Liver (tissue), 3 donors: ENCODE results near the gene CFP.

Source experiments
- CTCF ChIP-seq: fragments of 150-350 bp; IDR thresholded peaks from 2 replicates; pipeline ENCODE4 v1.5.1; 2017; ENCODE audit warnings: improper control_type of control experiment, low read depth, low read length; ENCODE audit not compliant: missing input control
- FOXA1 ChIP-seq: IDR thresholded peaks from 2 replicates; pipeline ENCODE4 v1.6.1; 2016; ENCODE audit warnings: antibody characterized with exemption
- GABPA ChIP-seq, 2 donors: IDR thresholded peaks in 1 of 2; conservative IDR thresholded peaks in 1 of 2; 2 replicates each; pipeline ENCODE4 v1.6.1; 2016; ENCODE audit warnings: antibody characterized with exemption in 2 of 2, mild to moderate bottlenecking in 1 of 2, moderate library complexity in 1 of 2
- ZBTB33 ChIP-seq: IDR thresholded peaks from 2 replicates; pipeline ENCODE4 v1.6.1; 2016; ENCODE audit warnings: antibody characterized with exemption
- TF ChIP-seq, protein P1 (sequence below): IDR thresholded peaks from 2 replicates; pipeline ENCODE4 v1.6.1; 2016; ENCODE audit warnings: antibody characterized with exemption
- donor health status: healthy.
- donor health status: healthy.

GRCh38 chrX:47661539-47661938 is 31.8 kb upstream of the CFP start:
- TF ChIP-seq ZBTB33 (no peak), CTCF (no peak), FOXA1 (no peak), GABPA (IDR thresholded peaks at IDR 0.05 in 1 of 2, conservative IDR thresholded peaks at IDR 0.05 in 1 of 2) (no peak)
- TF ChIP-seq, protein P1, sequence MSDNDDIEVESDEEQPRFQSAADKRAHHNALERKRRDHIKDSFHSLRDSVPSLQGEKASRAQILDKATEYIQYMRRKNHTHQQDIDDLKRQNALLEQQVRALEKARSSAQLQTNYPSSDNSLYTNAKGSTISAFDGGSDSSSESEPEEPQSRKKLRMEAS: no peak
